ENCODE results near the gene TMCC3. TPM values are rescaled to one million over a fixed set of nuclear protein-coding genes. Genes with fewer than 3 reads are reported as not detected.

Gene TMCC3
- total RNA-seq, 1 donor from 2014 or later, result 24.2 TPM

DNA sequence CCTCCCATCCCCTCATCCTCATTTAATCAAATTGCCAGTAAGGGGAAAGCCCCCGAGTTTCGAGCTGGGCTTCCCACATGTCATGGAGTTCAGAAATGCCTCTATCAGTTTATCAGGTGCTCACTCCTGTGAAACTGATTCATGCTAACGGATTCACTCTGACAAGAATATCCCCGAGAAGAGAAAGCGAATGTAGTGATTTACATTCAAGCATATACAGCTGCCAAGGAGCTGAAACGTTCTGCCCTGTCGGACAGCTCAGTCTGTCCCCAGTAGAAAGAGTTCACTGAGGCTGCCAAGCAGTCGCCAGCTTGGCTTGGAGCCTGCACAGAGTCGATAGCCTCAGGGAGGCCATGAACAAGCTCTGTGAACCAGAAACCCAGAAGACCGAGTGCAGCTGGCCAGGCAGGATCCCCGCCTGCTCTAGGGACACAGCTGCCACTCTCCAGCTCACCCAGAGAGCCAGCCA is 88.4 kb downstream of the TMCC3 start:
- Mint-ChIP-seq H3K27me3 (peaks cover 8% of the 10 kb centered on the region), H3K27ac (peak overlapping the region; percentile 79), H3K36me3 (ENCODE audit: low read depth) (no peaks in the 10 kb centered on the region), H3K9me3 (no peaks in the 10 kb centered on the region), H3K4me3 (peak overlapping the region; percentile 62), H3K4me1 (peaks cover 32% of the 10 kb centered on the region)
- ChIA-PET CTCF (interaction anchor here (0.6 kb wide), 1 partner anchor 314 kb away, joined by 4 read pairs; no protein-coding TSS in a partner anchor), POLR2A (interaction anchor here (1.6 kb wide), 1 partner anchor 256 kb away, joined by 6 read pairs; no protein-coding TSS in a partner anchor)
- no peak for TF ChIP-seq CTCF (IDR thresholded peaks at IDR 0.05)
- ATAC-seq (ENCODE audit: low read depth), result peak; percentile 60
- intact Hi-C loops (cut with micrococcal nuclease), result loop anchor here (5.0 kb wide), 1 partner anchor 205 kb away; no protein-coding TSS in a partner anchor
- DNase-seq, result no peak

DNA sequence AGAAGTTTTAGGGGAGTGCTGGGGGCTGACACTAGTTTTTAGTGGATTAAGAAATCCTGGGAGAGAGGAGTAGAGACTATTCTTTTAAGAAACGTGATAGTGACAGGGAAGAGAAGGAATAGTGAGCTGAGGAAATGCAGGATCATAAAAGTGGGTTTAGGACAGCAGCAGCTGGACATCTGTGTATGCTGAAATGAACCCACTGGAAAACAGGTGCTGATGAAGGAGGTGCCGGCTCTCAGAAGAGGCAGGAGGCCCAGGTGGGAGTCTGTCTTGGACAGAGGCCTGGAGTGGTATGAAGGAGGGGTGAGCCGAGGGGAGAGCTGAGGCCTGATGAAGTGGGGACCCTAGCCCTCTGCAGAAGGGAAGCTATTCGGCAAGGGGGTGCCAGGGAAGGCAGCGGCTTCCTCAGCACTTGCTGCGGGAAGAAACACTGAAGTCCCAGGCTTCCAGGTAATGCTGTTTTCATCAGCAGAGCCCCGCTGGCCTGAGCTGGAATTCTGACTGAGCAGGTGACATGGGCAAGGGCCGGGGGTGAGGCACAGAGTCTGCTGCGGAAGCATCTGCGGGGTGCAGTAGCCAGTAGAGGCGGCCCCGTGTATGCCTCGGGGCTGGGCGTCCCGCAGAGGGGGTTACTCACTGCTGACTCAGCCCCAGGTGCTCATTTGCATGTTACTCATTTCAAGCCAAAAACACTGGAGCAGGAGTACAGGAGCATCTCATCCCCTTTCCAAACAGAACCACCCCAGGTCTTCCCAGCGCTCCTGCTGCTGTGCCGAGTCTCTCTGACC is 89.7 kb downstream of the TMCC3 start:
- peak; percentile 83 for ATAC-seq (ENCODE audit: low read depth)

DNA sequence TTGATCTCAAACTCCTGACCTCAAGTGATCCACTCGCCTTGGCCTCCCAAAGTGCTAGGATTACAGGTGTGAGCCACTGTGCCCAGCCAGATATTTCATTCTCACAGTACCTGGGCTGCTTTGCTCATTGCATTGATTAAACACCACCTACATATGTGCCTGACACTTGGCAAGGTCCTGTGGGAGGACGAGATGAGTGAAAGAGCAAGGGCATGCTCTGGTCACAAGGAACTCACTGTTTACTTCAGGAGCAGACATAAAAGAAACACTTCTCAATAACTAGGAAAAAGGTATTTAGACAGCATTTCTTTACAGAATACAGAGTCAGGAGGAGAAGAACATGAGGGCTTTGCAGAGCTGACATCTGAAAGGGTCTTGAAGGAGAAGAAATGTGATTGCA is 91.7 kb downstream of the TMCC3 start:
- no peak for TF ChIP-seq CTCF (IDR thresholded peaks at IDR 0.05)
- ChIA-PET CTCF (no interaction called here), POLR2A (no interaction called here)
- peaks cover 27% of the 10 kb centered on the region for H3K4me1 Mint-ChIP-seq
- ATAC-seq (ENCODE audit: low read depth) (no peak), DNase-seq (no peak)
- no peaks in the 10 kb centered on the region for H3K36me3 Mint-ChIP-seq (ENCODE audit: low read depth)
- peaks cover 13% of the 10 kb centered on the region for H3K27me3 Mint-ChIP-seq
- no peak overlapping the region for H3K27ac Mint-ChIP-seq
- no peaks in the 10 kb centered on the region for H3K9me3 Mint-ChIP-seq
- no peak overlapping the region for H3K4me3 Mint-ChIP-seq
- intact Hi-C loops (cut with micrococcal nuclease), result no loop called here

More for the DNA sequence above, 89.7 kb downstream of the TMCC3 start:
- Mint-ChIP-seq H3K4me3 (peak overlapping the region; percentile 56), H3K27ac (peak overlapping the region; percentile 74), H3K27me3 (peaks cover 8% of the 10 kb centered on the region), H3K9me3 (no peaks in the 10 kb centered on the region), H3K4me1 (peaks cover 27% of the 10 kb centered on the region), H3K36me3 (ENCODE audit: low read depth) (no peaks in the 10 kb centered on the region)
- ChIA-PET CTCF (no interaction called here), POLR2A (interaction anchor here (1.0 to 1.6 kb wide), 2 partner anchors 208 to 257 kb away, joined by 4 to 6 read pairs; no protein-coding TSS in a partner anchor)
- DNase-seq, result peak; percentile 39
- intact Hi-C loops (cut with micrococcal nuclease), result loop anchor here (5.0 kb wide), 1 partner anchor 207 kb away; no protein-coding TSS in a partner anchor
- no peak for TF ChIP-seq CTCF (IDR thresholded peaks at IDR 0.05)

DNA sequence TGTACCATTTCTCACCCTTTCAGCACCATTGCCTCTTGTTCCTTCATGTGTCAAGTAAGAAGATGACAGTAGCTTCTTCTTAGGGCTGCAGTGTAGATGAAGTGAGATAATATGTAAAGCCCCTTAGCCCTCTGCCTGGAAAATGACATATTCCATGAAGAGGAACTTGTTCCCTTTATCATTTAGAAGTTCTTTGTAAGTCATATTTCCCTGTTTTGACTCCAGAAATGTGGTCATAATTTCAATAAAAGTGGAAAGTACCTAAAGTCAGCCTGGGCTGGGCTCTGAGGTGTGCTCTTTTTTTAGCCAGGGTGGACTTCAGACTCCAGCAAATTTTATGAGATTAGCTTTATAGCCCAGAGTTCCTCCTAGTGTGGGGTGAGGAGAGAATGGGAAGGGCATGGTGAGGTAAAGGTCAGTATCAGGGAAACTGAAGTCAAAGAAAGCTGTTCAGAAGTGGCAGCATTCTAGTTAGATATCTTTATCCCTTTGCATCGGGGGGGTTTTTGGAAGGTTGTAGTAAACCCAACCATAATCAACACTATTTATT is 92.5 kb downstream of the TMCC3 start:
- CTCF ChIA-PET, result no interaction called here
- no peak for ATAC-seq (ENCODE audit: low read depth)
- Mint-ChIP-seq H3K36me3 (ENCODE audit: low read depth) (no peaks in the 10 kb centered on the region), H3K9me3 (no peaks in the 10 kb centered on the region), H3K4me1 (peaks cover 26% of the 10 kb centered on the region), H3K27ac (no peak overlapping the region), H3K27me3 (peaks cover 13% of the 10 kb centered on the region), H3K4me3 (no peak overlapping the region)
- DNase-seq, result no peak
- intact Hi-C loops (cut with micrococcal nuclease), result no loop called here
- TF ChIP-seq CTCF (IDR thresholded peaks at IDR 0.05), result no peak
- POLR2A ChIA-PET, result interaction anchor here (0.7 kb wide), 1 partner anchor 964 kb away, joined by 5 read pairs; no protein-coding TSS in a partner anchor

DNA sequence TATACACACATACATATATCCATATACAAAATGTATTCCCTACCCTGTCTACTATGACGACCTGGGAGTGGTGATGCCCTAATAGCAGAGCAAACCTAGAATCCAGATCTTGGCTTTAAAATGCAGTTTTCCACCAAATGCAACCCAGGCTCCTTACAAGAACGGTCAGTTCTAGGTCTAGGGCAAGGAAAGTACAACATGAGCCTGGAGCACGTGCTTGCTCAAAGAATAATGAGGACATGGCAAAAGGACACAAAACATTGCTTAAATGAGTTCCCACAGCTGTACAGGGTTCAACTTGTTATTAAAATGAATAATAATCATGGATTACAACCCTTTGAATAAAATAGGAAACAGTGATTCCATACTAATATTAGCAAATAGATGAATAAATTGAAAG is 94.7 kb downstream of the TMCC3 start:
- intact Hi-C loops (cut with micrococcal nuclease), result no loop called here
- no peak overlapping the region for H3K27ac Mint-ChIP-seq
- ChIA-PET POLR2A (no interaction called here), CTCF (no interaction called here)
- H3K9me3 Mint-ChIP-seq, result peaks cover 2% of the 10 kb centered on the region
- H3K4me1 Mint-ChIP-seq, result peaks cover 9% of the 10 kb centered on the region
- no peak for ATAC-seq (ENCODE audit: low read depth)
- DNase-seq, result no peak
- H3K27me3 Mint-ChIP-seq, result peaks cover 13% of the 10 kb centered on the region
- H3K36me3 Mint-ChIP-seq (ENCODE audit: low read depth), result no peaks in the 10 kb centered on the region
- H3K4me3 Mint-ChIP-seq, result no peak overlapping the region
- no peak for TF ChIP-seq CTCF (IDR thresholded peaks at IDR 0.05)
